Ishikawa (cell line): ENCODE results near the gene RBPMS2.
A peak's percentile ranks its signal among the peaks of the same experiment; 100 is the strongest.

Source experiments
- CEBPB ChIP-seq: IDR thresholded peaks from 2 replicates; pipeline ENCODE4 v1.6.1; 2012
- CREB1 ChIP-seq: IDR thresholded peaks from 2 replicates; pipeline ENCODE4 v1.6.1; 2012; ENCODE audit warnings: low read depth
- EGR1 ChIP-seq: IDR thresholded peaks from 2 replicates; pipeline ENCODE4 v1.6.1; 2012
- EP300 ChIP-seq: IDR thresholded peaks from 2 replicates; pipeline ENCODE4 v1.6.1; 2012; ENCODE audit warnings: borderline replicate concordance
- FOXM1 ChIP-seq: IDR thresholded peaks from 2 replicates; pipeline ENCODE4 v1.6.1; 2012; ENCODE audit warnings: low read depth, borderline replicate concordance
- MAX ChIP-seq: IDR thresholded peaks from 2 replicates; pipeline ENCODE4 v1.6.1; 2012
- NFIC ChIP-seq: IDR thresholded peaks from 2 replicates; pipeline ENCODE4 v1.6.1; 2012
- RAD21 ChIP-seq: IDR thresholded peaks from 2 replicates; pipeline ENCODE4 v1.6.1; 2012; ENCODE audit warnings: low read depth
- REST ChIP-seq: IDR thresholded peaks from 2 replicates; pipeline ENCODE4 v1.6.1; 2012; ENCODE audit warnings: low read depth, mild to moderate bottlenecking
- TAF1 ChIP-seq: IDR thresholded peaks from 2 replicates; pipeline ENCODE4 v1.6.1; 2012; ENCODE audit warnings: low read depth, mild to moderate bottlenecking
- TCF12 ChIP-seq: IDR thresholded peaks from 2 replicates; pipeline ENCODE4 v1.6.1; 2012; ENCODE audit warnings: low read depth
- TEAD4 ChIP-seq: IDR thresholded peaks from 2 replicates; pipeline ENCODE4 v1.6.1; 2012
- USF1 ChIP-seq: IDR thresholded peaks from 2 replicates; pipeline ENCODE4 v1.6.1; 2012
- YY1 ChIP-seq: IDR thresholded peaks from 2 replicates; pipeline ENCODE4 v1.6.1; 2012; ENCODE audit warnings: low read depth
- ZBTB7A ChIP-seq: IDR thresholded peaks from 2 replicates; pipeline ENCODE4 v1.6.1; 2012; ENCODE audit warnings: low read depth

The RBPMS2 gene

GRCh38 chr15:64694816-64695215 is 80.6 kb downstream of the RBPMS2 start:
- TF ChIP-seq EP300 (no peak), EGR1 (no peak), USF1 (no peak), RAD21 (no peak), YY1 (no peak), REST (no peak)

- no peak for TF ChIP-seq EP300
- TF ChIP-seq CREB1: no peak
- 0 out of 2 replicates have a peak, but pooled peaks have one; percentile 5 for TF ChIP-seq TEAD4
These were observed 82.3 kb downstream of the RBPMS2 start for GRCh38 chr15:64693134-64693533.

GRCh38 chr15:64691896-64692565 is 83.4 kb downstream of the RBPMS2 start:
- TF ChIP-seq MAX: no peak
- TF ChIP-seq USF1: no peak
- no peak for TF ChIP-seq CEBPB
- TF ChIP-seq FOXM1: no peak
- no peak for TF ChIP-seq REST
- no peak for TF ChIP-seq TAF1
- TF ChIP-seq TCF12: no peak
- no peak for TF ChIP-seq NFIC
- no peak for TF ChIP-seq CREB1
- TF ChIP-seq YY1: no peak
- TF ChIP-seq ZBTB7A: no peak
- TF ChIP-seq EP300: no peak
- TF ChIP-seq TEAD4: no peak
- no peak for TF ChIP-seq RAD21
- TF ChIP-seq EGR1: no peak

GRCh38 chr15:64690578-64691296 is 84.7 kb downstream of the RBPMS2 start:
- TF ChIP-seq RAD21 (no peak), EGR1 (no peak), NFIC (no peak), CEBPB (no peak), FOXM1 (no peak), REST (no peak), YY1 (no peak), USF1 (no peak), CREB1 (no peak), MAX (no peak), EP300 (no peak), TAF1 (no peak), ZBTB7A (no peak), TCF12 (no peak), TEAD4 (no peak)
